Skin epidermis (tissue), 12 donors: ENCODE measurements around the gene TNK2.
"Not testable (repeated sequence)": the region's sequence is repeated elsewhere in the genome, so short reads cannot be mapped to it uniquely, and the experiment has no call there.

Source experiments
- H3K27ac ChIP-seq, 21 experiments: fragments of 200-600 bp; sonication (generic) in 11 of 21; one replicate each; pipeline ENCODE4 v1.5.0; 2020; ENCODE audit warnings: mild to moderate bottlenecking in 3 of 21, inconsistent platforms in 2 of 21, moderate library complexity in 2 of 21
- H3K4me3 ChIP-seq, 7 experiments: fragments of 200-600 bp; sonication (generic) in 2 of 7; one replicate each; pipeline ENCODE4 v1.5.0; 2020; ENCODE audit warnings: inconsistent platforms in 2 of 7, mild to moderate bottlenecking in 2 of 7, moderate library complexity in 1 of 7

TNK2 gene

DNA sequence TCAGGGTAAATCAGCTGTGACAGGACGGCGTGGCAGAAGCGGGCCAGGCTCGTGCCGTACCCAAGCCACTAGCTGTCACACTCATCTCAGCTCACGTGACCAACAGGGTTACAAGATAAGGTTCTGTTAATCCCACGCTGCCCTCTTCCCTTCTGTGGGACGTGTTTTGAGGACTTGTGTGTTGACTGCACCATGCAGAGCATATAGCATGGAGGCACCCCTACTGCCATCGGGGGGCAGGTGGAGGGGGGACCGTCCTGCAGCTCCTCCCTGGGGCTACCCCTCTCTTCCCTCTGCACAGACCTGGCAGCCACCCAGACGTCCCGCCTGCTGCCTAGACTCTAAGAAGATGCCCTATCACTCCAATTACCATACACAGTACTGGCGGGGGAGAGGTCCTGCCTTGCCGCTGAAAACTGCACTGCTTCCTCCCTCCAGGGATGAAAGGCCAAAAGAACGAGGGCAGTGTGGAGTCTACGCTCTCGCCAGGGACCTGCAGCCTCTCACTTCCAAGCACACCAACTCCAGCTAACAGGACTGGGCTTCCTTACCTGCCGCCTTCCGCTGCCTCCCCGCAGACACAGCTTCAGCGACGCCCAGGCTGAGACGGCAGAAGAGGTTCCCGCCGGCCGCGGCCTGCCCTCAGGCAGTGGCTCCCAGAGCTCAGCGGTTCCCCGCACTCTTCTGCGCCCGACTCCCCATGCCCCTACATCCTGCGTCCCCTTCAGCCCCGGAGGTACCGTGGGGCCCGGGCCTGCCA is at the start of gene TNK2:
Gene TNK2 (minus strand): TSS at position 618 of the 760 bp plus-strand sequence. CDS start 19,963 bp downstream, outside the sequence.
- peak within 1 kb of the TSS; percentile 56 to 78 (median 74) for H3K4me3 ChIP-seq
- H3K27ac ChIP-seq = peak within 1 kb of the TSS; percentile 62 to 95 (median 80)

DNA sequence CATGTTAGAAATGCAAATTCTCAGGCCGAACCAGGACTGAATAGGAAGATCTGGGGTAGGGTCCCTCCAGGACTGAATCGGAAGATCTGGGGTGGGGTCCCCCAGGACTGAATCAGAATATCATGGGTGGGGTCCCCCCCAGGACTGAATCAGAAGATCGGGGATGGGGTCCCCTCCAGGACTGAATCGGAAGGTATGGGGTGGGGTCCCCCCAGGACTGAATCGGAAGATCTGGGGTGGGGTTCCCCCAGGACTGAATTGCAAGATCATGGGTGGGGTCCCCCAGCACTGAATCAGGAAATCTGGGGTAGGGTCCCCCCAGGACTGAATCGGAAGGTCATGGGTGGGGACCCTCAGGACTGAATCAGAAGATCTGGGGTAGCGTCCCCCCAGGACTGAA is 48.2 kb upstream of the TNK2 start:
- H3K4me3 ChIP-seq = no peak overlapping the region

DNA sequence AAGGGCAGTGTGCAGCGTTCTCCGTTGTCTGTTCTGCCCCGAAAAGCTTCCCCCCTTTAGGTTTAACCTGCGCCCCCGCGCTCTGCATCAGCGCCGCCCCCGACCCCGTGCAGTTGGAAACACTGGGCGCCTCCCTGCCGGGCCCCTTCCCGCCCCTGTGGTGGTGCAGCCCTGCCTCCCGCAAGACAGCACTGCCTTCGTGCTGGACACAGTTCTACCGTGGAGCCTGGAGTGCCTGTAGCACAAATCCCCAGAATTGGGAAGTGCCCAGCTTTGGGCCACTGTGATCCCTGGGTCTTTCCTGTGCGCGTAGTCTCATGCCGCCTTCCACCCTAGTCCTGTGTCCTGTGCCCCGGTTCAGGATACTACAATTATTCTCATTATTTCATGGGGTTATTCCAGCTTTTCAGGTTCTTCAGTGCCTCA is 47.1 kb upstream of the TNK2 start:
- peak overlapping the region in 1 of 7 experiments; percentile 22 for H3K4me3 ChIP-seq
- H3K27ac ChIP-seq = not testable (repeated sequence)

More for the DNA sequence above, 48.2 kb upstream of the TNK2 start:
- no peak overlapping the region for H3K27ac ChIP-seq

DNA sequence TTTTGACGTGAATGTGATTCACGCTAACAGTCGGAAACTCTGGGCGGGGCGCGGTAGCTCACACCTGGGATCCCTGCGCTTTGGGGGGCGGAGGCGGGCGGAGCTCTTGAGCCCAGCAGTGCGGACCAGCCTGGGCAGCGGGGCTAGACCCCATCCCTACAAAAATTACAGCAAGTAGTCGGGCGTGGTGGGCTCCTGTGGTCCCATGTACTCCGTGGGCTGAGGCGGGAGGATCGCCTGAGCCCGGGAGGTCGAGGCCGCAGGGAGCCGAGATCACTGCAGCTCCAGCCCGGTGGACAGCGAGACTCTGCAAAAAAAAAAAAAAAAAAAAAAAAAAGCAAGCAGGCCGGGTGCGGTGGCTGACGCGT is 46.4 kb upstream of the TNK2 start:
- Histone ChIP-seq H3K4me3 (peak overlapping the region; percentile 19 to 43 (median 40)), H3K27ac (peak overlapping the region in 10 of 21 experiments; percentile 29 to 86 (median 70))

DNA sequence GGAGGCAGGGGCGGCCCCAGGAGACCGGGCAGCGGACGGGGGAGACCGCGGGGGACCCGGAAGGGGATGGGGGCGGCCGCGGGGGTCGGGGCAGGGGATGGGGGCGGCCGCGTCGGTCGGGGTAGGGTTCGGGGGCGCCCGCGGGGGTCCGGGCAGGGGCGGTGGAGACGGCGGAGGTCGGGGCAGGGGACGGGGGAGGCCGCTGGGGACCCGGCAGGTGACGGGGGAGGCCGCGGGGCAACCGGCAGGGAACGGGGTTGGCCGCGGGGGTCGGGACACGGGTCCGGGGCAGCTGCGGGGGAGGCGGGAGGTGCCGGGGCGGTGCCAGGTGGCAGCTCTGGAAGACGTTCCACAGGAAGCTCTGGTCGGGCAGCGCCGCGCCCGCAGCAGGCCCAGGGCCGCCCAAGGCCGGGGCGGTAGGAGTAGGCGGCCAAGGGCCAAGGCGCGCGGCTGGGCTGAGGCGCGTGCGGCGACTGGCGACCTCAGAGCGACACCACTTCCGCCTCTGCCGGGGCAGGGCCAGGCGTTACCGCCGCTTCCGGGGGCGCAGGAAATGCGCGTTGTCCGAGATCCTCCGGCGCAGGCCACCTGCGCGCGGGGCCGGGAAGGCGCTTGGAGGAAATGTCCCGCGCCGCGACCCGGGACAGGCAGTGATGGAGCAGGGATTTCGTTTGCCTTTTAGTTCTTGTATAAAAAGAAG is 45.9 kb upstream of the TNK2 start:
- Histone ChIP-seq H3K27ac (peak overlapping the region in 12 of 21 experiments; percentile 29 to 87 (median 70)), H3K4me3 (peak overlapping the region; percentile 19 to 43 (median 40))

DNA sequence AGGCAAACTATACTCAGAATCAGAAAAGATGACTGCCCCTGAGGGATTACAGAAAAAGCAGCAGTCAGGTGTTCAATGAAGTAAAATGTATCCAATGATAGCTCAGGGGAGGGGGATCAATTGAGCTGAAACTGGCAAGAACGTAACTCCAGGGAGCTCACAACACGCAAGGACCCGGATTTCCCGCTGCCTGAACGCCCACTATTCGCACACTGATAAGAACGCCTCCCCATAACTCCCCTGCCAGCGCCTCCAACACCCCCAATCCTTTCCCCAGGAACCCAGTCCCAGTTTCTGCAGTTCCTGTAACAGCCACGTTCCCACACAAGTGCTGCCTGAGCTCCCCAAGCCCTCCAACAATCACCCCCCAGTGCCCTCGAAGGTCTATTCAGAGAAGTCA is 44.2 kb upstream of the TNK2 start:
- H3K4me3 ChIP-seq, H3K27ac ChIP-seq: not testable (repeated sequence)

DNA sequence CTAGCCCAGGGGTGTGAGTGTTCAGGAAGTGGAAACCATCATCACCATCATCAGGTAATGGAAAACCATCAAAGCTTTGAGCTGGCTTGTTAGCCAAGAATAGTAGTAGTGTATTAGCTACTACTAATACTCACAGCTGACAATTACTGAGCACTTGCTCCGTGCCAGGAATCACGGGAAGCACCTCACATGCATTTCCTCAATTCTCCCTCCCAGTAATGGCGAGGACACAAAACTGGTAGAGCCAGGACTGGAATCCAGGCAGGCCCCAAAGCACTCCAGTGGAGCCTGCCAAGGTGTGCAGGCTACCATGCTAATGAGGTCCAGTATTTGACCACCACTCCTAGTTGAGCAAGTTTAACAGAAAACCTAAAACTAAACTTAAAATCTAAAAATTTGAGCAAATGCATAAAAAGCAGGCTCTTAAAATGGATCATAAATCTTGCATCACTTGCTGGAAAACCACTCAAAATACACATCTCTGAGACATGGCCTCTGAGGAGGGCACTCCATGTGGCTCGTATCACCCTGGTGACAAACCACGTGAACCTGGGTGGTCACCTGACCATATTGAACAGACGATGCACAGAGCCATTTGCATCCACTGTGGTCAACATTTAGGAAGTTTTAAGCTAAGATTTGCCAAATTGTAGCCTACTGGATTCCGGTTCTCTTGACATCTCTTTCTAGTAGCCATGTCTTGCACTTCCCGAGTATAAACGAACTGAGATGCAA is 43.3 kb upstream of the TNK2 start:
- not testable (repeated sequence) for H3K4me3 ChIP-seq, H3K27ac ChIP-seq

DNA sequence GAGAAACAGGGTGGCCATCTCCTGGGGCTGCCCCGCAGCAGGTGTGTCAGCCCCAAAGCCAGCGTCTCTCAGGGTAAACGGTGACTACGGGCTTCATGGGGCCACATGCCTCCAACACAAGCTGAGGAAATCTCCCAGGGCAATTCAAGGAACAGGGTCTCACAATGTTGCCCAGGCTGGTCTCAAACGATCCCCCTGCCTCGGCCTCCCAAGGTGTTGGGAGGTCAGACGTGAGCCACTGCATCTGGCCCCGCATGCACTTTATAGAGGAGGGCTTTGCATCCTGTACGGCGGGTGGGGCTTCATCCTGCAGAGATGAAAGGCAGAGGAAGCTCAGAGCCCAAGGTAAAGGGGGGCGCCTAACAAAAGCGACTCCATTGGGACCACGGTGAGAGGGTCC is 42.4 kb upstream of the TNK2 start:
- not testable (repeated sequence) for H3K27ac ChIP-seq, H3K4me3 ChIP-seq

DNA sequence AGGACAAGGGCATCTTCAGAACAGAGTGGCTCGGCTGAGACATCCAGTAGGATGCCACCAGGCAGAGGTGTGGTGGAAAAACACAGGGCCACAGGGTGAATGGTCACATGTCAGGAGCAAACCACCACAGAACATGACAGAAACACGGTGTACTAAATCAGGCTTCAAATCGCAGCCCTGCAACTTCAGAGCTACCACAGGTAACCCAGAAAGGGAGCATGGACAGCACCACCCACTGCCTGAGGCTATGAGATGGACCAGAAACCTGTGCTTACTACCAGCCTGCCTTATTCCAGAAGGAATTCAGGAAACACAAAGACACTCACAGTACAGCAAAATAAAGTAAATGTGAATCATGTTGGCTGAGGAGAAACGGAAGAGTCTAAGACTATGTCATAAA is 41.8 kb upstream of the TNK2 start:
- not testable (repeated sequence) for H3K4me3 ChIP-seq, H3K27ac ChIP-seq

DNA sequence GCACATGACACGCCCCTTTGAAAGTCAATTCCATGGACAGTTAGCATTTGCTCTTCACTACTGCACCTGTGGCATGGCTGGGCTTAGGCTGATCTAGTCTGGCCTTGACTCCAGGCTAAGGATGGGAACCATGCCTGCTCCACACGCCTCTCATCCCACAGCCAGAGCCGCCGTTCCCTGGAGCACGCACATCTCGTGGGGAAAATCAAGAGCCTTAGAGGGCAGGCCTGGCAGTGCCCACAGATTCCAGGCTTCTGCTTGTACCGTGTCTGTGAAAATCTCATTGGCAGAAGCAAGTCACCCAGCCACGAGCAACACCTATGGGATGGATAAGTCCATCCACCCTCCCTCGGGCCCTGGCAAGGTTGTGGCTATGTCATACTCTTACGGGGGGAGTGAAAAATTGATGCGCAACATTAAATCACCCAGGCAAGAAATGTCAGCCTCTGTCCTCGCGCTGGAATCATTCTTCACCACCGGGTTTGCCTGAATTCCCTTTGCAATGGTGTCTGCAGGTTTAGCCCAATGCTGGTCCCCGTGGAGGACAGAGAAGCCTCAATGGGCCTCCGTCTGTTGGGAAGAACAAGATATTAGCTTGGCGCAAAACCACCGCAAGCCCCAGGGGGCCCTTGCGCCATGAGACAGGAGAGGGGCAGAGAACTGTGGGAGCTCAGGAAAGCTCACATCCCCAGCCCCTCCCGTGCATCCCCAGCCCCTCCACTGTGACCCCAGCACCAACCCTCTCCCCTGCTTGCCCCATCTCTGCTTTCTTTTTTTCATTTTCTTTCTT is 38.8 kb upstream of the TNK2 start:
- not testable (repeated sequence) for H3K4me3 ChIP-seq, H3K27ac ChIP-seq

DNA sequence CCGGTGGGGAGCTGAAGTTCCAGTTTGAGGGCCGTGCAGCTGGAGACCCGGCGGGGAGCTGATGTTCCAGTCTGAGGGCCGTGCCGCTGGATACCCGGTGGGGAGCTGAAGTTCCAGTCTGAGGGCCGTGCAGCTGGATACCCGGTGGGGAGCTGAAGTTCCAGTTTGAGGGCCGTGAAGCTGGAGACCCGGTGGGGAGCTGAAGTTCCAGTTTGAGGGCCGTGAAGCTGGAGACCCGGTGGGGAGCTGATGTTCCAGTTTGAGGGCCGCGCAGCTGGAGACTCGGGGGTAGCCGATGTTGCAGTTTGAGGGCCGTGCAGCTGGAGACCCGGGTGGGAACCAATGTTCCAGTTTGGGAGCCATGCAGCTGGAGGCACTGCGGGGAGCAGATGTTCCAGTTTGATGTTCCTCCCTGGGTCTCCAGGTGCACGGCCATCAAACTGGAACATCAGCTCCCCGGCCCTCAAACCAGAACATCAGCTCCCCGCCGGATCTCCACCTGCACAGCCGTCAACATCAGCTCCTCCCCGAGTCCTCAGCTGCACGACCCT is 33.0 kb upstream of the TNK2 start:
- not testable (repeated sequence) for H3K4me3 ChIP-seq

DNA sequence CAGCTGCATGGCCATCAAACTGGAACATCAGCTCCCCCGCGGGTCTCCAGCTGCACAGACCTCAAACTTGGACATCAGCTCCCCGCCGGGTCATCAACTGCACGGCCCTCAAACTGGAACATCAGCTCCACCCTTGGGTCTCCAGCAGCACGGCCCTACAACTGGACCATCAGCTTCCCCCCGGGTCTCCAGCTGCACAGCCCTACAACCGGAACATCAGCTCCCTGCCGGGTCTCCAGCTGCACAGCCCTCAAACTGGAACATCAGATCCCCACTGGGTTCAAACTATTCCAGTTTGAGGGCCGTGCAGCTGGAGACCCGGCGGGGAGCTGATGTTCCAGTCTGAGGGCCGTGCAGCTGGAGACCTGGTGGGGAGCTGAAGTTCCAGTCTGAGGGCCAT is 32.5 kb upstream of the TNK2 start:
- not testable (repeated sequence) for H3K27ac ChIP-seq

More for the DNA sequence above, 33.0 kb upstream of the TNK2 start:
- not testable (repeated sequence) for H3K27ac ChIP-seq

DNA sequence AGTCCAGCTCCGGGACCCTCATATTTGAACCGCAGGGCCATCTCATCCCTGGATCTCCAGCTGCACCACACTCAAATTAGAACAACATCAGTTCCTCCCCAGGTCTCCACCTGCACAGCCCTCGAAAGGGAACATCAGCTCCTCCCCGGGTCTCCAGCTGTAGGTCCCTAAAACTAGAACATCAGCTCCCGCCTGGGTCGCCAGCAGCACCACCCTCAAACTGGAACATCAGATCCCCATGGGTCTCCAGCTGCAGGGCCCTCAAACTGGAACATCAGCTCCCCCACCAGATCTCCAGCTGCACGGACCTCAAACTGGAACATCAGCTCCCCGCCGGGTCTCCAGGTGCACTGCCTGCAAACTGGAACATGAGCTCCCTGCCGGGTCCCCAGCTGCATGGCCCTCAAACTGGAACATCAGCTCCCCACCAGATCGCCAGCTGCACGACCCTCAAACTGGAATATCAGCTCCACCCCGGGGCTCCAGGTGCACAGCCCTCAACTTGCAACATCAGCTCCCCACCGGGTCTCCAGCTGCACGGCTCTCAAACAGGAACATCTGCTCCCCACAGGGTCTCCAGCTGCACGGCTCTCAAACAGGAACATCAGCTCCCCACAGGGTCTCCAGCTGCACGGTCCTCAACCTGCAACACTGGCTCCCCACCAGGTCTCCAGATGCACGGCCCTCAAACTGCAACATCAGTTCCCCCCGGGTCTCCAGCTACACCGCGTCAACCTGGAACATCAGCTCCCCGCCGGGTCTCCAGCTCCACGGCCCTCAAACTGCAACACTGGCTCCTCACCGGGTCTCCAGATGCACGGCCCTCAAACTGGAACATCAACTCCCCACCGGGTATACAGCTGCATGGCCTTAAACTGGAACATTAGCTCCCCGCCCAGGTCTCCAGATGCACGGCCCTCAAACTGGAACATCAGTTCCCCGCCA is 31.4 kb upstream of the TNK2 start:
- not testable (repeated sequence) for H3K4me3 ChIP-seq, H3K27ac ChIP-seq

More for the DNA sequence above, 32.5 kb upstream of the TNK2 start:
- not testable (repeated sequence) for H3K4me3 ChIP-seq

DNA sequence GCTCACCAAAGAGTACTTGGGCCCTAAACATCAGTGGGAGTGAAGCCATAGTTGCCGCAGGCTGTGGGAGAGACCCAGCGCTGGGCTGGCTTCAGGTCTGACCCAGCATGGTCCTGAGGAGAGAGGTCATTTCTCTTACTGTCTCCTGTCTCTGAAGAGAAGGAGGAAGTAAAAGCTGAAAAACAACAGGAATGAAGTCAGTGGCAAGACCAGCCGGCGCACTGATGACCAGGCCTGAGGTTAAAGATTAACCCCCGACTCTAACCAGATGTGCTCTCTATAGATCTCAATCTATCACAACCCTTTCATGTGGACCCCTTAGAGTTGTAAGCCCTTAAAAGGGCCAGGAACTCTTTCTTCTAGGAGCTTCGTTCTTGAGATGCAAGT is 24.7 kb upstream of the TNK2 start:
- not testable (repeated sequence) for H3K27ac ChIP-seq

DNA sequence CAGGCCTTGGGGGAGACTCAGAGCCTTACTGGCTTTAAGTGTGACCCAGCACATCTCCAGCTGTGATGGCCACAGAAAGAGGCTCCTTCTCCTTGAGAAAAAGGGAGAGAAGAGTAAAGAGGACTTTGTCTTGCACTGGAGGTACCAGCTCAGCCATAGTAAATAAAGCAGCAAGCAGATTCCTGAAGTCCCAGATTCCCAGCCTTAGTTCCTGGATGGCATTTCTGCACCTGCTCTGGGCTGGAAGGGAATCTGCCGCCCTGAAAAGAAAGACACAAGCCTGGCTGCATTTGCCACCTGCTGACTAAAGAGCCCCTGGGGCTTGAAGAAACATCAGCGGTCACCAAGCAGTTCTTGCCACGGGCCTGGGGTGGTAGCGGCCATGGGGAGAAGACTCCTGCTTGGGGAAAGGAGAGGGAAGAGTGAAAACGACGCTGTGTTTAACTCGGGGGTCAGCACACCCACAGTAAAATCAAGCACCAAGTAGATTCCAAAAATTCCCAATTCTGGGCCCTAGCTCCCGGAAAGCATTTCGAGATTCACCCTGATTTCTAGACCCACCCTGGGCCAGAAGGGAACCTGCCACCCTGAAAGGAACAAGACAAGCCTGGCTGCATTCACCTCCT is 24.2 kb upstream of the TNK2 start:
- no peak overlapping the region for H3K27ac ChIP-seq
- no peak overlapping the region for H3K4me3 ChIP-seq

More for the DNA sequence above, 24.7 kb upstream of the TNK2 start:
- H3K4me3 ChIP-seq = not testable (repeated sequence)

DNA sequence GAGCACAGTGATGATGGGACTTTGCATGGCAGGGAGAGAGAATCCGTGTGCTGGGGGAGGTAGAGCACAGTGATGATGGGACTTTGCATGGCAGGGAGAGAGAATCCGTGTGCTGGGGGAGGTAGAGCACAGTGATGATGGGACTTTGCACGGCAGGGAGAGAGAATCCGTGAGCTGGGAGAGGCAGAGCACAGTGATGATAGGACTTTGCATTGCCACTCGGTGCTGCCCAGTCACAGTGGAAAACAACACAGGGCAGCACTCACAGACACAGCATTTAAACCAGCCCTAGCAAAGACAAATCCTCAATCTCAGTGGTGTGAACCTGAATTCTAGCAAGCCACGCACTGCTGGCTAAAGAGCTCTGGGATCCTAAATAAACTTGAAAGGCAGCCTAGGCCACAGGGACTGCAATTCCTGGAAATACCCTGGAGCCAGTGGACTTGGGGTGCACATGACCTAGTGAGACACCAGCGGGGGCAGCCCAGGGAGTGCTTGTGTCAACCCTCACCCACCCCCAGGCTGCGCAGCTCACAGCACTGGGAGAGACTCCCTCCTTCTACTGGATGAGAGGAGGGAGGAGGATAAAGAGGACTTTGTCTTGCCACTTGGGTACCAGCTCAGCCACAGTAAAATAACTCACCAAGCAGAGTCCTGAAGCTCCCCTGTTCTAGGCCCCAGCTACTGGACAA is 23.4 kb upstream of the TNK2 start:
- Histone ChIP-seq H3K4me3 (no peak overlapping the region), H3K27ac (no peak overlapping the region)

DNA sequence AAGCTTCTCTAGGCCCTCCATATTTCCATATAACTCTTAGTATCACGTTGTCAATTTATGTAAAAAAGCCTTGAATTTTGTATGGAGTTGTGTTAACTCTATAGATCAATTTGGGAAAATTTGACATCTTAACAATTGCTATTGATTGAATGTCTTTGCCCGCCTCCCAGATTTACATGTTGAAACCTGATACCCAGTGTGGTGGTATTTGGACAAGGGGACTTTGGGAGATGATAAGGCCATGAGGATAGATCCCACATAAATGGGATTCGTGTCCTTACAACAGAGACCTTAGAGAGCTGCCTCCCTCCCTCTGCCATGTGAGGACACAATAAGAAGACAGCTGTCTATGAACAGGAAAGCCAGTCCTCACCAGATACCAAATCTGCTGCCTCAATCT is 21.1 kb upstream of the TNK2 start:
- Histone ChIP-seq H3K27ac (no peak overlapping the region), H3K4me3 (no peak overlapping the region)
